GM12878 (cell line): ENCODE measurements around the gene RACK1.

Source experiments
- EGR1 ChIP-seq, 2 experiments: IDR thresholded peaks; 1 replicate in 1 of 2; 2 replicates in 1 of 2; pipeline ENCODE4 v1.6.1; 2011 to 2012; ENCODE audit warnings: low read depth in 2 of 2, low read length in 2 of 2, borderline replicate concordance in 1 of 2, mild to moderate bottlenecking in 1 of 2, moderate library complexity in 1 of 2
- EP300 ChIP-seq, 2 experiments: fragments of 150-350 bp in 1 of 2; IDR thresholded peaks; 2 replicates each; pipeline ENCODE4 v1.6.1; 2011 to 2012; ENCODE audit warnings: low read depth in 2 of 2, low read length in 2 of 2, borderline replicate concordance in 1 of 2, improper control_type of control experiment in 1 of 2, inconsistent platforms in 1 of 2; ENCODE audit not compliant: control insufficient read depth in 1 of 2
- POLR2A ChIP-seq: IDR thresholded peaks from 2 replicates; pipeline ENCODE4 v1.6.1; 2011; ENCODE audit warnings: low read depth, mild to moderate bottlenecking, low read length
- REST ChIP-seq: IDR thresholded peaks from 2 replicates; pipeline ENCODE4 v1.6.1; 2012; ENCODE audit warnings: mild to moderate bottlenecking, low read depth, low read length
- TF ChIP-seq, protein P1 (sequence below): IDR thresholded peaks from 2 replicates; pipeline ENCODE4 v1.6.1; 2011; ENCODE audit warnings: borderline replicate concordance, low read depth, mild to moderate bottlenecking, moderate library complexity, low read length; ENCODE audit not compliant: insufficient read depth, poor library complexity, severe bottlenecking

- no peak for TF ChIP-seq EP300 (IDR thresholded peaks at IDR 0.05; ENCODE audit: borderline replicate concordance in 1 of 2, control insufficient read depth in 1 of 2, low read depth in 2 of 2, low read length in 2 of 2)
- no peak for TF ChIP-seq REST
- TF ChIP-seq EGR1 (IDR thresholded peaks at IDR 0.05; ENCODE audit: borderline replicate concordance in 1 of 2, low read depth in 2 of 2, low read length in 2 of 2) = no peak
- TF ChIP-seq, protein P1, sequence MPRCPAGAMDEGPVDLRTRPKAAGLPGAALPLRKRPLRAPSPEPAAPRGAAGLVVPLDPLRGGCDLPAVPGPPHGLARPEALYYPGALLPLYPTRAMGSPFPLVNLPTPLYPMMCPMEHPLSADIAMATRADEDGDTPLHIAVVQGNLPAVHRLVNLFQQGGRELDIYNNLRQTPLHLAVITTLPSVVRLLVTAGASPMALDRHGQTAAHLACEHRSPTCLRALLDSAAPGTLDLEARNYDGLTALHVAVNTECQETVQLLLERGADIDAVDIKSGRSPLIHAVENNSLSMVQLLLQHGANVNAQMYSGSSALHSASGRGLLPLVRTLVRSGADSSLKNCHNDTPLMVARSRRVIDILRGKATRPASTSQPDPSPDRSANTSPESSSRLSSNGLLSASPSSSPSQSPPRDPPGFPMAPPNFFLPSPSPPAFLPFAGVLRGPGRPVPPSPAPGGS = no peak
- TF ChIP-seq POLR2A = no peak
Observed at GRCh38 chr5:181231432-181231831, 12.3 kb downstream of the RACK1 start.
